Activated CD4-positive, alpha-beta T cell treated with anti-CD3 and anti-CD28 coated beads for 1 hour (primary cell): ENCODE measurements around the gene ETV7.
"Not testable (repeated sequence)": the region's sequence is repeated elsewhere in the genome, so short reads cannot be mapped to it uniquely, and the experiment has no call there.

Source experiments
- DNase-seq: peaks from one replicate; pipeline ENCODE4 v3.0.0-alpha.2; 2020

The ETV7 gene

DNA sequence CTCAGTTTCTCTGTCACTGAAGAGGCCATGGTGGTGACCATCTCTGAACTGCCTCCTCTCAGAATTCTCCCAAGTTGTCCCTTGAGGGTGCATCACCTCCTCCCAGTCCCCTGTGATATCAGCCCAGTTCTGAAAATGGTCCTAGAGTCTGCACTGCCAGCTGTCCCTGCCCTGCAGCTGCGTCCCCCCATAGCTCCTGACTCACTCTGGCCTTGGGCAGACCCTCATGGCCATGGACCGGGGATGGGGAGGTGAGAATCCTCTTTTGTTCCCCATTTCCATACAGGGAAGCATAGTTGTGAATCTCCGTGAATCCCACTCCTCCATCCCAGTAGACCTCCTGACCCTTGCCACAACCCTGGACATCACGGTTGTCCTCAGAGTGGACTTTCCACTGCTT is 4.5 kb downstream of the ETV7 start:
- no peak for DNase-seq

DNA sequence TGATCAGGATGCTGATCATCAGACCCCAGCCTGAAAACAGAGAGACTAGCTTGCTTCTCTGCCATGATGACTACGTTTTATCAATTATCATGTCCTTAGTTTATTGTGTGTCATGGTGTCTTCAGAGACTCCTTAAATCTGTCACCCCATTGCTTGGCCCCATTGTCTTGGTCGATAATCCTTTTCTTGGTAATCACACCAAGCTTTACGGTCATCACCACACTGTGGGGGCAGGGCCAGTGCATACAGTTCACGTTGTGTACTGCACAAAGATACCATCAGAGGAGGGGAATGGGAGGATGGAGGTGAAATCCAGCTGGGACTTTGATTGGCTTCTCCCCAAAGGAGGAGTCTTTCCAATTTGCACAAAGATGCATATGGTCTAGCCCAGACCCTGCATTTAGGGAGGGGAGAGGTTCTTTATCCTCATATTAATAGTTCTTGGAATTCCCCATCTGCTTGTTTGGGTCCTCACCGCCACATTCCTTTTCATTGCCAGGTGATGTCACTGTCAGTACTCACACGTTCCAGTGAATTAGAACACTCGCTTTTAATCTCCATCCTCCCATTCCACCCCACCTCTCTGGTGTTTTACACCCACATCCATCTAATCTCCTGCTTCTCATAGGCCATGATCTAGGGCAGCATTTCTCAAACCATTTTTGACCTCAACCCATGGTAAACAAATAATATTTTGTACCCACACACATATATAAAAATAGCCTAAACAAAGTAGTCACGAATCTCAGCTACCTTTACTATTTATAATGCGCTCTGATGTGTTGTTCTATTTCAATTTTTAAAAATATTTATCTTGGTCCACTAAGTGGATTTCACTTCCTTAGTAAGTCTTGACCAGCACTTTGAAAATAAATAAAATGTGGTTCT is 5.7 kb downstream of the ETV7 start:
- no peak for DNase-seq

DNA sequence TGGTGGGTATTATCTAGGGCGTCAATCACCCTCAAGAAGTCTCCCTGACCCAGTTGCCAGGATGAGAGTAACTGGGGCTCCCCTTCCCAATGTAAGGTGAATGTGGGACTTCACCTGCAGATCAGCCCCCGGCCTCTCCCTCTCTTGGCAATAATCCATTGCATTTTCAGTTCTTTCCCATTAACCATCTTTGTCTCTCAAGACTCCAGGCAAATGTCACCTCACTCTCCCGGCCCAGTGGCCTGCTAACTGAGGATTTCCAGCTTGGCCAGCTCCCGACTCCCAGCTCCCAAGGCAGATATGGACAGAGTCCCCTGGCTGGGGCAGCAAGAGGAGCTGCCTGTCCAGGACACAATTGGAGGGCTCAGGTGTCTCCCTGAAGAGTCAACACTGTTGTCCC is 7.3 kb downstream of the ETV7 start:
- no peak for DNase-seq

DNA sequence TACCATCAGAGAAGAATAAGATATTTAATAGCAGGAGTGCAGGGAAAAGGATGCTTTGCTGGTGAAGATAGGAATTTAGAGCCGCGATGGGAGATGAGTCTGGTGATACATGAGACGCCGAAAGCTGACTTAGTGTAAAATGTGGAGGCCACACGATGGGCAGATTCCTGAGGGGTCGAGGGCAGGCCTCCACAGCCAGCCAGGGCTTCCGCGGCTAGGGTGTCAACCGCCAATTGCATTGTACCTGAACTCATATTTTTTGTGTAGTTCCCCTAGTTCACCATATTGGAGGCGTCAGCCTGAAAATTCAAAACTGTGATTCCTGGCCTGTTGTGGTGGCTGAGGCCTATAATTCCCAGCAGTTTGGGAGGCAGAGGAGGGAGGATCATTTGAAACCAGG is 8.5 kb downstream of the ETV7 start:
- no peak for DNase-seq

DNA sequence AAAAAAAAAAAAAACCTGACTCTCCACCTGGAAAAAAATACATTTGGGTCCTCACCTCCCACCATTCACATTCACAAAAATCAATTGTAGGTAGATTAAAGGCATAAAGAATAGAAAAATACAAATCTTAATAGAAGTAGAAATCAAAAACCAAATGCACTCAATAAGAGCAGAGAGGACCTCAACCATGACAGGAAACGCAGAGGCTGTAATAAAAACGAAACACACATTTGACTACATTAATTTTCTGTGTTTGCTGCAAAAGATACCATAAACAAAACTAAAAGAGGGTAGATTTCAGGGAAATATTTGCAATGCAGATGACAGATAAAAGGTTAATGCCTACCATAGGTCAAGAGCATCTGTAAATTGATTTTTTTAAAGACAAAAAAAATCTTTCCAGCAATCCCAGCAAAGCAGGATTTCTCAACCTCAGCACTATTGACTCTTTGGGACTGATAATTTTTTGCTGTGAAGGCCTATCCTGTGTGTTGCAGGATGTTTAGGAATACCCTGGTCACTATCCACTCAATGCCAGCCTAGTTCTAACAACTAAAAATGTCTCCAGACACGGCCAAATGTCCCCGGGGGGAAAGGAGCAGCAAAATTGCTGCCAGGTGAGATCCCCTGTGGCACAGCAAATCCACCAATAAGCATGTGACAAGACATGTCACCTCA is 9.1 kb downstream of the ETV7 start:
- DNase-seq: no peak

DNA sequence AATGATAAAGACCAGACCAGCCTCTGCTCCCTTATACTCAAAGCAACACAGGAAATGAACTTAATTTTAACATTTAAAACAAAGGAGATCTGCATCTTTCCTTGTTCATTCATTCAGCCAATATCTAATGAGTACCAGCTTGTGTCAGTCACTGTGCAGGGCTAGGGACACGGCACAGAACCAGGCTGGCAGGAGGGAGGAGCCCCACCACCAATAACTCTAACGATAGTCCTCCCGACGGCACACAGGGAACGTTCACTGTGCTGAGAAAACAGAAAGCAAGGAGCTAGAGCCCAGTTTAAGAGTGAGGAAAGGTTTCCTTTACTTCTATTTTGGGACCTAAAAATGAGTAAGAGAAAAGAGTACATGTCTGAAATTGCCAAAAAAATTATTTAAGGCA is 9.9 kb downstream of the ETV7 start:
- DNase-seq: no peak

DNA sequence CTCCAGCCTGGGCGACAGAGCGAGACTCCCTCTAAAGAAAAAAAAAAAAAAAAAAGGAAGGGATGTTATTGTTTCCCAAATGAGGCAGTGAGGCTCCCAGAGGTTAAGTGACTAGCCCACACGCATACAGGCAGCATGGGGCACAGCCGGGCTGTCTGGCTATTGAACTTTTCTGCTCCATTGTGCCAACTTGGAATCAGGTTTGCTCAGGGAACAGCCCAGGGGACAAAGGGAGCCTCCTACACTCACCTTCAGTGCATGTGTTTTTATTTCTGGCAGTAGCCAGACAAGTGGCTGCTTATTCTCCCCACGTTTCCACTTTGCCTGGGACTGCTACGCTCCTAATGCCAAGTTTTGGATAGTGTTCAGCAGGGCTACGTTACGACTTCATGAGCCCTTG is 10.7 kb downstream of the ETV7 start:
- no peak for DNase-seq

DNA sequence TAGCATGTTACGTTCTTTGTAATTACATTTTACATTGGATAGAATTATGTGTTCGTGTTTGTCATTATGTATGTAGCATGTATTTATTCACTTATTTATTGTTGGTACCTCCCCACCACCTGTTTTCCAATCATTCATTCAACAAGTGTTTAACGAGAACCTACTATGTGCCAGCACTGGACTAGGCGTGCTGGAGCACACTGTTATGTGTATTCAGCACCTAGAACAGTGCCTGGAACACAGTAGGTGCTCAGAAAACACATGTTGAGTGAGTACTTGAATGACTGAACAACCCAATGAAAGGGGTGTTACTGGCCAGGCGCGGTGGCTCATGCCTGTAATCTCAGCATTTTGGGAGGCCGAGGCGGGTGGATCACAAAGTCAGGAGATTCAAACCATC is 11.3 kb downstream of the ETV7 start:
- DNase-seq: no peak

DNA sequence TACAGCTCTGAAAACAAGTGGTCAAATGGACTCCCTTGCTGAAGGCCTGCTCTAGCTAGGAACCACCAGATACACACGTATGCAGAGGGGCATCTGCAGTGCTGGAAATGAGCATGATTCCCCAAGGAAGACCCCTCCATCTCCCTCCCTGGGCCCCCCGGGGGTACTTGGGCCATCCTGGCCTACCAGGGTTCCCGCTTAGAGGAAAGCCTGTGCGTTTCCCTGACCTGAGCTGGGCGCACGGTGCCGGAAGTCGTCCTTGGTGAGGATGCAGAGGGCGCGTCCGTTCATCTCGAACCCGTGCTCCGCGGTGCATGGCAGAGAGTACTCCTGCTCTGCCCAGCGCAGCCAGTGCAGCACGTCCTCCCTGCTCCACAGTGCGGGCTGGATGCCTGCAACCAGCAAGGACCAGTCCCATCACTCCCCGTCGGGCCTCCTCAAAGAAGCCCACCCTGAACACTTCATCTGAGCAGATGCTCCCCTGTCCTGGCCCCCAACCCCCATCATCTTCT is 11.8 kb downstream of the ETV7 start:
- no peak for DNase-seq

DNA sequence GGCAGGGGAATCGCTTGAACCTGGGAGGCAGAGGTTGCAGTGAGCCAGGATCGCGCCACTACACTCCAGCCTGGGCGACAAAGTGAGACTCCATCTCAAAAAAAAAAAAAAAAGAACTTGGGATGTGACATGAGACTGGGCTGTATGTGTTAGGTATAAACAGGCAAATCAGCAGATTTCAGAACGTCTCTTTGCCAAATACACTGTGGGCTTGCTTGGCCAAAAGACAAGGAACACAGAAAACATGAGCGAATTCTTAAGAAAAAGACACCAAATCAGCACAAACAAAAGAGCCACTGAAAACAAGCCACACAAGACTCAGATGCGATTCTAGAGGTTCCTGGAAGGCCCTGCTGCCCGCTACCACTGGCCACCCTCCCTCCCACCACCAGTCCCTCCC is 12.5 kb downstream of the ETV7 start:
- DNase-seq: no peak

DNA sequence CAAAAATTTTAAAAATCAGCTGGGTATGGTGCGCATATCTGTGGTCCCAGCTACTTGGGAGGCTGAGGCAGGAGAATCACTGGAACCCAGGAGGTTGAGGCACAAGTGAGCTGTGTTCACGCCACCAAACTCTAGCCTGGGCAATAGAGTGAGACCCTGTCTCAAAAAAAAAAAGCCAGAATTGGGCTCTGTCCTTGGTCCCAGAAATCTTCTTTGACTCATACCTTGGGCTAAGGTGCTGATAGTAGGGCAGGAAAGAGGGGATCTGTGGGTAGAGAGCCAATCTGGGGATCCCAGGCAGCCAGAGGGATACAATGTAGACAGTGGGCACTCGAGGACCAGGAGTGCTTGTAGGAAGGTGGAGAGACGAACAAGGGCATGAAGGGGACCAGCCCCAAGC is 13.3 kb downstream of the ETV7 start:
- no peak for DNase-seq

DNA sequence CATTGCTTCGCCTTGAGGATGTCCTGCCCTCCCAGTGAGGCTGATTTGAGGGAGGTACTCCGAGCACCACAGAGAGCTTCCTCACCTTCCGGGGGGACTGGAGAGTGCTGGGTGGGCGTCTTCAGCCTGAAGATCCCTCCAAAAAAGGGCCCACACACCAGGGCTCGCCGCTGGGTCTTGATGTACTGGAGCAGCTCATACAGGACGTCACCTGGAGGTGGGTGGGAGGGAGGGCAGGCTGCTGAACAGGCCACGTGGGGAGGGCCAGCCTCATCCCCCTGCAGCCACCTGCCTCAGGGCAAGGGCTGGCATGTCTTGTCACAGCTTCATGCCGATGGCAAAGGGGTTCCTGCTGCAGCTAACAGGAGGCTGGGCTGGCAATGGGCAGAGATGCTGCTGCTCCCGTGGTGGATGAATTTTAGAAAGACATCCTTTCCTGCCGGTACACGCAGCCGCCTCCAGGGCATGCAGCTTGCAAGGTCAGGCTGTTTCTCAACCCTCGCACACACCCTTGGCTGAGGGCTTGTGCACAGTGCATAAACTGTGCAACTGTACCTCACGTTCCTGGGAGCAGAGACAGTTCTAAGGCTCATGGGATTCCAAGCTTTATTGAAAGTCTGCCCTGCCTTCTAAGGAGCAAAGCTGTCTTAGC is 14.0 kb downstream of the ETV7 start:
- DNase-seq: no peak

DNA sequence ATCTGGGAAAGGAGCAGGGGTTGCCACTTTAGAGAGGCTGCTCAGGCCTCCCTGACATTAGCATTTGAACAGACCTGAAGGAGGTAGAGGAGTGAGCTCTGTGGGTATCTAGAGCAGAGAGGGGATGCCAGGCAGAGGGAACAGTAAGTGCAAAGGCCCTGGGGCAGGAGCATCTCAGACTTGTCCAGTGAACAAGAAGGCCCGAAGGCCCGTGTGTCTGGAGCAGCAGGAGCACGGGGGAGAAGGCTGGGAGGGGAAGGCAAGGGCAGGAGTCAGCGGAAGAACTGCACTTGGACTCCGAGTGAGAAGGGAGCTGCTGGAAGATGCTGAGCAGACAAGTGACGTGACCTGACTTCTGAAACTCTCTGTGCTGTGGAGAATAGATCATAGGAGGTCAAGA is 15.4 kb downstream of the ETV7 start:
- no peak for DNase-seq

DNA sequence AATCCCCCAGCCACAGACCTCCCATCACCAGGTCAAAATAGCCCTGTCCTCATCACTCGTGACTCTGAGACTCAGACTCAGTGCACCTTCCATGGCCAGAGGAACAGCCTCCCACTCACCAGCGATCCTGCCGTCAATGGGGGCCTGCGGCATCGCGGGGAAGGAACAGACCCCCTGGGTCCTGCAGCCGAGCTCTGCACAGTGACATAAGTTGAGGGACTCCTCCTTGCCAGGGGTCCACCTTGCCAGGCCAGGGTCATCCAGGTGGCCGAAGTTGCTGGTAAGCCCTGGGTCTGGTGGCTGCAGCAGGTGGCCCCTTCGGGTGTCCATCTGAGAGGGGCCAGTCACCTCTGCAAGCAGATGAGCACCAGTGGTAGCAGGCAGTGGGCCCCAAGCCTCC is 16.3 kb downstream of the ETV7 start:
- DNase-seq: no peak

DNA sequence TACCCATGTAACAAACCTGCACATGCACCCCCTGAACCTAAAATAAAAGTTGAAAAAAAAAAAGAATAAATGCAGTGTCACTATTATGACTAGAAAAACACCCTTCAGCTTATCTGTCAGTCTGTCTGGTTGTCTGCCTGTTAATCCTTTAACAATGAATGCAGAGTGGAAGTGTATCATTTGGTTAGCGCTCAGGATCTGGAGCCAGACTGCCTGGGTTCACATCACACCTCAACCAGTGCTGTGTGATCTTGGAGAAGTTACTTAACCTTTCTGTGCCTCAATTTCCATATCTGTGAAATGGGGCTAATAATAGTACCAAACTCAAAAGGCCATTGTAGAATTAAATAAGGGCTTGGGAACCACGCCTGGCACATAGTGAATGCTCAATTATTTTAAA is 16.8 kb downstream of the ETV7 start:
- DNase-seq: no peak

DNA sequence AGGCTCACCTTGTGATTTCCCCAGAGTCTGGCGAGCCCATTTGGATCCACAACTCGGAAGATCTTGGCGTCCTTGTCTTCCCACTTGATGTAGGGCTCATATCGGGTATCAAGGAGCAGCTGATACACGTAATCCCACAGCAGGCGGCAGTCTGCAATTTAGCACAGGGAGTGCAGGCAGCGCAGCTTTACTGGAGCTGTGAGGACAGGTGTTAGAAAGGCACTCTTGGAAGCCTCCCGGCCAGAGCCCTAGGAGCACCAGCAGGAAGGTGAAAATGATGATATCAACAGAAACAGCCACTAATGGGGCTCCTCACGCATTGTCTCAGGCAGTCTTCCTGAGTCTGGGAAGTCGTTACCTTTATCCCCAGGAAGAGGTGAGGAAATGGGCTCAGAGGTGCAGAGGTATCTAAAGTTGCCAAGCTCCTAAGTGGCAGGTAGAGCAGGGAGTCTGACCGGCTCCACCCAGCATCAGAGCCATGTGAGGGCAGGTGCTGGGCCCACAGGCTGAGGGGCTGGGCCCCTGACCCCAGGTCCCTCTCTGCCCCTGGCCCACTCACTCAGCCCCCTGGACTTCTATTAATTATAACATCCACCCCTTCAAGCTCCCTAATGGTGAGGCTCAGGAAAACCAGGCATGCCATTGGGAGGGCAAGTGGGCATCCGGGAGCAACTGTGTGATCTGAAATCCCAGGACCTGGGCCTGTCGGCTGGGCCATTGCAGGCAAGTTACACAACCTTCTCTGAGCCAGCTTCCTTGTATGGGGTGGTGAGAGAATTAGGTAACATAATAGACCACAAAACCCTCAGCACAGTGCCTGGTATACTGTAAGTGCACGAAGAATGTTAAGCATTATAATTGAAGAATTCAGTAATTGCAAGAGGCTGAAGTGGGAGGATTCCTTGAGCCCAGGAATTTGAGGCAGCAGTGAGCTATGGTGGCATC is 18.3 kb downstream of the ETV7 start:
- DNase-seq: no peak

DNA sequence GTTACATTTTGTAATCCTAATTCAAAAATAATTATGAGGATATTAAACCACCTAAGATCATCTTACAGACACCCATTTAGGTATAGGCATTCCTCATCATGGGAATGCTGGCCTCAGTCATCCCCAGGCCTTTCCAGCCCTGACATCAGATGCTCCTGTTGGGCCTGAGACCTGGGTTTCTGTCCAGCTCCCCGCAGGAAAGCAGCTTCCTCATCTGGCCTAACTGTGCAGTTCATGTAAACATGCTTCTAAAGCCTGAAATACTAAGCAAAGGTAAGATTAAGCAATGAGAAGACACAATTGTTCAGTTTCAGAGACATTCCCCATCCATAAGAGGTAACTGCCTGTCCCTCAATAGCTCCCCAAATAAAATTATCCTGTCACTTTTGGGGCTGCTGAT is 19.0 kb downstream of the ETV7 start:
- DNase-seq: no peak

DNA sequence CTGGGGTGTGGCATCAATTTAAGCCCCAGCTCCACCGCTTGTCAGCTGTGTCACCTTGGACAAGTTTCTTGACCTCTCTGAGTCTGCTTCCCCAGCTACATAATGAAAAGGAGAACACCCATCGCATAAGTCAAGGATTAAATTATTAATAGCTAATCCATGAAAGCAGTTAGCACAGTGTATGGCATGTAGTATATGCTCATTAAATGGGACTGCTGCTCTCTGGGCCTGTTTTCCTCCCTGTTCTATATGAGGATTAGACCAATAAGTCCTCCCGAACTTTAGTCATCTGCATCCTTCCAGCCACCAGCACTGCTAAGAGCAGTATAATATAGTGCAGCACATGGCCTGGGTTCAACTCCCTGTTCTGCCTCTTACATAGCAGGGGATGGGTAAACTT is 19.7 kb downstream of the ETV7 start:
- DNase-seq: no peak

DNA sequence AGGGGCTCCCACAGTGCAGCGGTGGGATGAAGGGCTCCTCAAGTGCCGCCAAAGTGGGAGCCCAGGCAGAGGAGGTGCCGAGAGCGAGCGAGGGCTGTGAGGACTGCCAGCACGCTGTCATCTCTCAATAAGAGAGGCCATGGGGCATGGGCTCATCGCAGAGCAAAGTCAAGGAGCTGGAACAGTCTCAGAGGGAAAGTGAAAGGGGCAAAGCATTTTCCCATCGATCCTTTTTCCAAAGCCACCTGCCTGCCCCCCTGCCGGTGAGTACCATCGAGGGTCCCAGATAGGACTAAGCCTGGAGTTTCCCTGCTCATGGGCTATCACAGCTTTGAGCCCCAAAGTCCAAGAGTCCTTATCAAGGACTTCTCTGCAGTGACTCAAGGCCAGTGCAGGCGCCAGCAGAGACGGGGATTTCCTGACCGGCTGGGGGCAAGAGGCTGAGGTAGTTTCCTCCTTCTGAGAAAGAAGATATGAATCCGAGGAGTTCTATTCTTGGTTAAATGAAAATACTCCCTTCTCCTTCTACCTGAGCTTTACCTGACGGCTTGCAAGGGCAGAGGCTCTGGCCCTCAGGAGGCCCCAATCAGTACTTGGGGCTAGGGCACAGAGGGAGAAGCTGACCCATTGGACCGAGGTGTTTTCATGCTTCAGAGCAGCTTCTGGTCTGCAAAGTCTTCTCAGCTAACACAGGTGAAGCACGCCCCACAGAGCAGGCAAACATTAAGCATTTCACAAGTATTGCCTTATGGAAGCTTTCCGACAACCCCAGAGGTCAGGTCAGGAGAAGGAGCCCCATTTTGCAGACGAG is 22.6 kb downstream of the ETV7 start:
- no peak for DNase-seq

DNA sequence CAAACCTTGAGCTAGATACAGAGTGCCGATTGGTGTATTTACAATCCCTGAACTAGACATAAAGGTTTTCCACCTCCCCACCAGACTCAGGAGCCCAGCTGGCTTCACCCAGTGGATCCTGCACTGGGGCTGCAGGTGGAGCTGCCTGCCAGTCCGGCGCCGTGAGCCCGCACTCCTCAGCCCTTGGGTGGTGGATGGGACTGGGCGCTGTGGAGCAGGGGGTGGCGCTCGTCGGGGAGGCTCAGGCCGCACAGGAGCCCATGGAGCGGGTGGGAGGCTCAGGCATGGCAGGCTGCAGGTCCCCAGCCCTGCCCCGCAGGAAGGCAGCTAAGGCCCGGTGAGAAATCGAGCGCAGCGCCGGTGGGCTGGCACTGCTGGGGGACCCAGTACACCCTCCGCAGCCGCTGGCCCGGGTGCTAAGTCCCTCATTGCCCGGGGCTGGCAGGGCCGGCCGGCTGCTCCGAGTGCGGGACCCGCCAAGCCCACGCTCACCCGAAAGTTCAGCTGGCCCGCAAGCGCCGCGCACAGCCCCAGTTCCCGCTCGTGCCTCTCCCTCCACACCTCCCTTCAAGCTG is 23.3 kb downstream of the ETV7 start:
- DNase-seq: not testable (repeated sequence)

DNA sequence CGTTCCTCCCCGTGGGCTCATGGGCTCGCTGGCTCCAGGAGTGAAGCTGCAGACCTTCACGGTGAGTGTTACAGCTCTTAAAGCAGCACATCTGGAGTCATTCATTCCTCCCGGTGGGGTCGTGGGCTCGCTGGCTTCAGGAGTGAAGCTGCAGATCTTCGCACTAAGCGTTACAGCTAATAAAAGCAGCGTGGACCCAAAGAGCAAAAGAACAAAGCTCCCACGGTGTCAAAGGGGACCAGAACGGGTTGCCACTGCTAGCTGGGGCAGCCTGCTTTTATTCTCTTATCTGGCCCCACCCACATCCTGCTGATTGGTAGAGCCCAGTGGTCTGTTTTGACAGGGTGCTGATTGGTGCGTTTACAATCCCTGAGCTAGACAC is 24.1 kb downstream of the ETV7 start:
- DNase-seq: not testable (repeated sequence)
